Activated CD4-positive, alpha-beta T cell treated with anti-CD3 and anti-CD28 coated beads for 1 hour (primary cell): Measurements from ENCODE around the gene KCNQ1OT1.
"Not testable (repeated sequence)": the region's sequence is repeated elsewhere in the genome, so short reads cannot be mapped to it uniquely, and the experiment has no call there.

Source experiments
- DNase-seq: peaks from one replicate; pipeline ENCODE4 v3.0.0-alpha.2; 2020

The KCNQ1OT1 gene

DNA sequence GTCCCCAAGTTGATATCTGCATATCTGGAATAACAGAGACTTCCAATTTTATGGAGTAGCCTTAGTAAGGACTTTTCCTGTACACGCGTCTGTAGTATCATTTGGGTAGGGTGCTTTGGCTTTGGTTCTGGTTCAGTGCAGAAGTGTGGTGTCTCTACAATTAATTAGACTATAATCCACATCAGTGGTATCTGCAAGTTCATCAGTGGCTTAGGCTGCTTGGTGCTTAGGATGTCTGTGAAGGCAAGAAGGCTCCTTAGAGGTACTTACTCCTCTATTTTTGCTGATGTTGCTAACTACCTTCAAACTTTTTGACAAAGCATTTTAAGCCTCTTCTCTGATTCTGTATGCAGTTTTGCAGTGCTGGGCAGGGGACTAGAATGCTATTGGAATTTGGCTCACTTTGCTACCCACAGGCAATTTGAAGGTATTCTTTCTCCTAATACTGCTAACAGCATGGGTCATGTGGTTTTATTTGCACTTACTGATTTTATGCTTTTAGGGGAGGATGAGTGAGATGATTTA, 49.4 kb downstream of the KCNQ1OT1 start:
- no peak for DNase-seq

DNA sequence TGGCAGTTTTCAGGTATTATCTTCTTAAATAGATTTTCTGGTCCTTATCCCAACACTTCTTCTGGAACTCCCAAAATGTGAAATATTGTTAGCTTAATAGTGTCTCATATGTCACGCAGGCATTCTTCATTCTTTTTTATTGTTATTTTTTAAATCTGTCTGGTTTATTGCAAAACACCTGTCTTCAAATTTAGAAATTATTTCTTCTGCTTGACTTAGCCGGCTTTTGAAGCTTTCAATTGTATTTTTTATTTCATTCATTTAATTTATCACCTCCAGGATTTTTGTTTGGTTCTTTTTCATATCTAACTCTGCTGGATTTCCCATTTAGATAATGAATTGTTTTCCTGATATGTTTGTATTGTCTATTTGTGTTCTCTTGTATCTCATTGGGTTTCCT, 49.9 kb downstream of the KCNQ1OT1 start:
- no peak for DNase-seq

DNA sequence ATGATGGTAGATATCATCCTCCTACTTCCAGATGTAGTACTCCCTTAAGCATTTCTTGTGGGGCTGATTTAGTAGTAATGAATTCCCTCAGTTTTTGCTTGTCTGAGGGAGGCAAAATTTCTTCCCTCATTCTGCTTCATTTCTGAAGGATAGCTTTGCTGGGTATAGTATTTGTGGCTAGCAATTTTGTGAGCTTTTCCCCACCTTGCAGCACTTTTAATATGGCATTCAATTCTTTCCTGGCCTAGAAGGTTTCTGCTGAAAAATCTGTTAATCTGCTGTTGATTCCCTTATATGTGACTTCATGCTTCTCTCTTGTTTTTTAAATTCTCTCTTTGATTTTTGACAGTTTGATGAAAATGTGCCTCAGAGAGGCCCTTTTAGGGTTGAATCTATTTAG, 50.4 kb downstream of the KCNQ1OT1 start:
- DNase-seq = no peak

DNA sequence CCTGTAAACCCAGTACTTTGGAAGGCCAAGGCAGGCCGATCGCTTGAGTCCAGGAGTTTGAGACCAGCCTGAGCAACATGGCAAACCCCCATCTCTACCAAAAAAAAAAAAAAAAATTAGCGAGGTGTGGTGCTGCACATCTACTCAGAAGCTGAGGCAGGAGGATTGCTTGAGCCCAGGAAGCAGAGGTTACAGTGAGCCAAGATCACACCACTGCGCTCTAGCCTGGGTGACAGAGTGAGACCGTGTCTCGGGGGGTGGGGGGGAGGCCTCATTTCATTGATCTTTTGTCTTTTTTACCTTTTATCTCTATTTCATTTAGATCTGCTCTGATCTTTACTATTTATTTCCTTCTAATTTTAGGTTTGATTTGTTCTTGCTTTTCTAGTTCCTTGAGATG, 51.8 kb downstream of the KCNQ1OT1 start:
- no peak for DNase-seq

DNA sequence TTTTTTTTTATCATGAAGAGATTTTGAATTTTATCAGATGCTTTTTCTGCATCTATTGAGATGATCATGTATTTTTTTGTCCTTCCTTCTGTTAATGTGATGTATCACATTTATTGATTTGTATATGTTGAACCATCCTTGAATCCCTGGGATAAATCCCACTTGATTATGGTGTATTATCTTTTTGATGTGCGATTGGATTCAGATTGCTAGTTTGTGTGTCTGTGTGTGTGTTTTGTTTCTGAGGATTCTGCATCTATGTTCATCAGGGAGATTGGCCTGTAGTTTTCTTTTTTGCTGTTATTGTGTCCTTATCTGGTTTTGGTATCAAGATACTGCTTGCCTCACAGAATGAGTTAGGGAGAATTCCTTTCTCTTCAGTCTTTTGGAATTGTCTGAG, 52.6 kb downstream of the KCNQ1OT1 start:
- DNase-seq = no peak

DNA sequence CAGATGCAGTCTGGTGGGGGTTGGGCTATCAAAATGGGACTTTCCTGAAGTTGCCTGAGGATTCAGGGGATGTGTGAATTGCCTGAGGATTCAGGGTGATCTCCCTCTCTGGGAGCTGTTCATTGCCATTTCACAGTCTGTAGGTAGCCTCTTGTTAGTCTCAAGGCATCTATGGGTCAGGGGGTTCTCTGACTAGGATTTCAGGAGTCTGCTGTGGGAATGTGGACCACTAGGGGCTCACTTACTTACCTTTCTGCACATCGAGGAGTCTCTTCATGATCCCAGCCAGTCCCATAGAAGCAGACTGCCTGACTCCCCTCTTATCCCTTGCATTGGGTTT, 54.0 kb downstream of the KCNQ1OT1 start:
- DNase-seq = no peak

DNA sequence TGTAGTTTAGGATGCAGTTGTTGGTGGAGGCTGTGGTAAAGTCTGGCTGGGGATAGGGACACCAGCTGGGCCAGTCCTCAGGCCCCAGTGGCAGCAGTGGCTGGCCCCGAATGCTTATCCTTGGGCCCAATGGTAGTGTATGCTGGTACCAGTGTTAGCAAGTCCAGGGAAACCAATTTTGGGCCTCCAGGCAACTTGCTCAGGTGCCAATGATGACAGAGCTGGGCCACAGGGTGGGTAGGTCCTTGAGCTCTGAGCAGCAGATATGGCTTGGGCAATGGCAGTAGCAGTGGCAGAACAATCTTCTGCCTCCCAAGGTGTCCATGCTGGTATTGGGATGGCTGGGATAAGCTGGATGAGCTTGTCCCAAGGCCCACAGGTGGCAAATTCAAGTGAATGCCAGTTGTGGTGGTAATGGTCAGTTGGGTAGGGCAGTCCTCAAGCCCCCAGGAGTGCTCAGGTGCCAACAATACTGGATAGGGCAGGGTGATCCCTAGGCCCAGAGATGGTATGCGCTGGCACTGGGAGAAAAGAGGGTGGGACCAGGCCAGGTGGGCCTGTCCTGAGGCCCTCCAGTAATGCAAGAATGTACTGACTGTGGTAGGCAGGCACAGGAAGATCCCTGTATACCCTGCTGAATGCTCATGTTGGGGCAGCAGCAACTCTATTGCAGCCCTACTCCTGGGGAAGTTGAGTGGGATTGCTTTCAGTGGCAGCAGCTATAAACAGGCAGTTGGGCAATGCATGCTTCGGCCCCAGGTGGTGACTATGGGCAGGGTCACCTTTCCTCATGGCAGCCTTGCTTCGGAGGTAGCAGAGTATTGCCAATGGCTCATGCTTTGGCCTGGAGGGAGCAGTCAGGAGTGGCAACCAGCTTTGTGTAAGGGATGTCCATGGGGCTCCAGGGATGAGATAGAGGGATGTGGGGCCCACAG, 54.7 kb downstream of the KCNQ1OT1 start:
- DNase-seq = no peak

DNA sequence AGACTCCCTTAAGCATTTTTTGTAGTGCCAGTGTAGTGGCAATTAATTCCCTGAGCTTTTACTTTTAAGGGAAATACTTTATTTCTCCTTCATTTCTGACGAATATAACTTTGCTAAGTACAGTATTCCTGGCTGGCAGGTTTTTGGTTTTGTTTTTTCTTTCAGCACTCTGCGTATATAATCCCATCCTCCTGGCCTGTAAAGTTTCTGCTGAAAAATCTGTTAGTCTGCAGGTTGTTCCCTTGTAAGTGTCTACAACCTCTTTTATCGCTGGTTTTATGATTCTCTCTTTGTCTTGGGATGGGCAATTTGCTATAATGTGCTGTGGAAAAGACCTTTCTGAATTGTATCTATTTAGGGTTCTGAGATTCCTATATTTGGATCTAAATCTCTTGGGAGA, 56.0 kb downstream of the KCNQ1OT1 start:
- DNase-seq = no peak

DNA sequence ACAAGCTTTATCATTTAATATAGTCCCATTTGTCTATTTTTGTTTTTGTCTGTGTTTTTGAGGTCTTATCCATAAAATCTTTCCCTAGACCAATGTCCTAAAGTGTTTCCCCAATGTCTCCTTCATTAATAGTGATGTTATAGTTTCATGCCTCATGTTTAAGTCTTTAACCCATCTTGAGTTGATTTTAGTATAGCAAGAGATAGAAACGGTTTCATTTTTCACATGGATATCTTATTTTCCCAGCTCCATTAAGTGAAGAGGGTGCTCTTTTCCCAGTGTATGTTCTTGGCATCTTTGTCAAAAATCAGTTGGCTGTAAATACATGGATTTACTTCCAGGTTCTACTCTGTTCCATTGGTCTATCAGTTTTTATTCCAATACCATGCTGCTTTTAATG, 58.2 kb downstream of the KCNQ1OT1 start:
- no peak for DNase-seq

DNA sequence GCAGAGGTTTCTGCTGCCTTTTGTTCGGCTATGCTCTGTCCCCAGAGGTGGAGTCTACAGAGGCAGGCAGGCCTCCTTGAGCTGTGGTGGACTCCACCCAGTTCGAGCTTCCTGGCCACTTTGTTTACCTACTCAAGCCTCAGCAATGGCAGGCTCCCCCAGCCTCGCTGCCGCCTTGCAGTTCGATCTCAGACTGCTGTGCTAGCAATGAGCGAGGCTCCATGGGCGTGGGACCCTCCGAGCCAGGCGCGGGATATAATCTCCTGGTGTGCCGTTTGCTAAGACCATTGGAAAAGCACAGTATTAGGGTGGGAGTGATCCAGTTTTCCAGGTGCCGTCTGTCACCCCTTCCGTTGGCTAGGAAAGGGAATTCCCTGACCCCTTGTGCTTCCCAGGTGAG, 60.0 kb downstream of the KCNQ1OT1 start:
- not testable (repeated sequence) for DNase-seq

DNA sequence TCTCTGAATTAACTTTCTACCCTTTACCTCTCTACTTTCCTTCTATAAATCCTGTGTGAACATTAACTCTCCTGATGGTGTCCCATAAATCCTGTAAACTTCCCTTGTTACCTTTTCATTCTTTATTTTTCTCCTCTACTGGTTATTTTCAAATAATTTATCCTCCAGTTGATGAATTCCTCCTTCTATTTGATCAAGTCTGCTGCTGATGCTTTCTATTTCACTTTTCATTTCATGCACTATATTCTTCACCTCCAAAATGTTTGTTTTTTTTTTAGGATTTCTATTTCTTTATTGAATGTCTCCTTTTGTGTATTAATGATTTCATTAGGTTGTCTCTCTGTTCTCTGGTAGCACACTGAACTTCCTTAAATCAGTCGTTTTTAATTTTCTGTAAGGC, 68.6 kb downstream of the KCNQ1OT1 start:
- DNase-seq = no peak

DNA sequence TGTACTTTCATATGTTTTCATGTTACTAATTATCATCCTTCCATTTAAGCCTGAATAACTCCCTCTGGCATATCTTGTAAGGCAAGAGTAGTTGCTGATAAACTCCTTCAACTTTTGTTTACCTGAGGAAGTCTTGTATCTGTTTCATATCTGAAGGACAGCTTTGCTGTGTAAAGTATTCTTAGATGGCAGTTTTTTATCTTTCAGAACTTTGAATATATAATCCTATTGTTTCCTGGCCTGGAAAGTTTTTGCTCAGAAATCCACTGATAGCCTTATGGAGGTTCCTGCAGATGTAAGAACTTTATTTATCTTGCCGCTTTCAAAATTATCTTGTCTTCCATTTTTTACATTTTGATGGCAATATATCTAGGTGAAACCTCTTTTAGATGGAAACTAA, 69.1 kb downstream of the KCNQ1OT1 start:
- no peak for DNase-seq

DNA sequence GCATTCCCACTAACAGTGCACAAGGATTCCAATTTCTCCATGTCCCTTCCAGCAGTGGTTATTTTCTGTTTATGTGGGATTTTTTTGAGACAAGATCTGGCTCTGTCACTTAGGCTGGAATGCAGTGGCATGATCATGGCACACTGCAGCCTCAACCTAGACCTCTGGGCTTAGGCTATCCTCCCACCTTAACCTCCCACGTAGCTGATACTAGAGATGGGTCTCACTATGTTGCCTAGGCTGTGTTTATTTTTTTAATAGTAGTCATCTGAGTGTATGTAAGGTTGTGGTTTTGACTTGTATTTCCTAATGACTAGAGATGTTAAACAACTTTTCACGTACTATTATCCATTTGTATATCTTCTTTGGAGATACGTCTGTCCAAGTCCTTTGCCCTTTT, 74.6 kb downstream of the KCNQ1OT1 start:
- DNase-seq = no peak

DNA sequence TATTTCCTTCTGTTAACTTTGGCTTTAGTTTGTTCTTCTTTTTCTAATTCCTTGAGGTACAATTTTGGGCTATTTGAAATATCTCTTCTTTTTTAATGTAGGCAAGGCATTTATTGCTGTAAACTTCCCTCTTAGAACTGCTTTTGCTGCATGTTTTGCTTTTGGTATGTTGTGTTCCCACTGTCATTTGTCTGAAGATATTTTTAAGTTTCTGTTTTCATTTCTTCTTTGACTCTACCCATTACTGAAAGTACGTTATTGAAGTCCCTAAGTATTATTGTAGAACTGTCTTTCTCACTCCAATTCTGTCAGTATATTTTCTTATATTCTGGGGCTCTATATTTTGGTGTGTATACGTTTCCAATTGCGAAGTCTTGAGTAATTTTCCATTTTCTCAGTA, 77.9 kb downstream of the KCNQ1OT1 start:
- DNase-seq = no peak

DNA sequence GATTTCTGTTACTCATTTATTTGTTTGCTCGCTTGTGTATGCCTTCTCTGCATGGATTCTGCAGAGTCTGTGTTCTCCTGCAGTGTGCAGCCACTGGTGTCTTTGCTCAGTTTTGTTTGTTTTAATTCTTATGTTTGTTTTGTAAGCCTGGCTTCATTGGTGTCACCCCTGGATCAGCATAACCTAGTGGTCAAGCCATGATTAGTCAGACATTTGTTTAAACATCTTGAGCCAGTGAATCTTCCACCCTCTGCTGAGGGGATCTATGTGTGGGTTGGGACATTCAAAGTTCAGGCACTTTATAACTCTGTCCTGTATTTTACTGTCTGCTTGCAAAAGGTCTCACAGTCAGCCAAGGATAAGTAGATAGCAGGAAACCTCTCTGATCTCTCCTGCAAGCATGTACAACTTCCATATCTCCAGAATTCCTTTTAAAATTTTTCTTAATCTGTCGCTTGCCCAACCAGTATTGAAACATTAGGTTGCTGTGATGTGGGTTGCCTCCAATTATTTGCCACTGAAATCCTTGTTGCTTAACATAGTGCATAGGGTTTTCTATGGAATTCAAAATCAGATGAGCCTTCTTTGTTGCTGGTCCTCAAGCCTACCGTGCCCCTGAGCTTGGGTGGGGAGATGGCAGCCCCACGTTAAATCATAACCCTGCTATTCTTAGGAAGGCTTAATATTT, 86.8 kb downstream of the KCNQ1OT1 start:
- no peak for DNase-seq

DNA sequence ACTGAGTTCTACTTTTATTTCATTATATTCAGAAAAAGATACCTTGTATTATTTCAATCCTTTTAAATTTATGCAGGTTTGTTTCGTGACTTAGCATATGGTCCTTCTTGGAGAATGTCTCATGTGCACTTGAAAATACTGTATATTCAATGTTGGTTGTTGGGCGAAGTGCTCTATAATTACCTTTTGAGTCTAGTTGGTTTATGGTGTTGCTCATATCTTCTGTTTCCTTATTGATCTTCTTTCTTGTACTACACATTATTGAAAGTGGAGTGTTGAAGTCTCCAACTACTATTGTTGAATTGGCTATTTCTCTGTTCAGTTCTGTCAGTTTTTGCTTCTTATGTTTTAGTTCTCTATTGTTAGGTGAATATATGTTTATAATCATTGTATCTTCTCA, 90.4 kb downstream of the KCNQ1OT1 start:
- no peak for DNase-seq

DNA sequence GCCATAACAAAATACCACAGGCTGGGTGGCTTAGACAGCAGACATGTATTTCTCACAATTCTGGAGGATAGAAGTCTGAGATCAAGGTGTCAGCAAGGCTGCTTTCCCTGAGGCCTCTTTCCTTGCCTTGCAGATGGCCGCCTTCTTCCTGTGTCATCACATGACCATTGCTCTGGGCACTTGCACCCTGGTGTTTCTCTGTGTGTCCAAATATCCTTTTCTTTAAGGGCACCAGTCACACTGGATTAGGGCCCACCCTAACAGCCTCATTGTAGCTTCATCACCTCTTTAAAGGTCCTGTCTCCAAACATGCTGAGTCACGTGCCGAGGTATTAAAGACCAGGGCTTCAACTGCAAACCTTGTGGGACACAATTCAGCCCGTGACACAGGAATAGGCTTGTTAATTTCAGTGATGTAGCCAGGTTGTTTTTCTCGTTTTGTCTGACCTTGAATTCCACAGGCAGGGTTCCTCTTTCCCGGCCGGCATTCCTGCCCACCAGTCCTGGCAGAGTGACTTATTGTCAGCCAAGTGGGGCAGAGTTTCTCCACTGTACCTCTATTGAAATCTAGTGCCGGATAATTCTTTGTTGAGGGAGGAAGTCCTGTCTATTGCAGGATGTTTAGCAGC, 100.1 kb downstream of the KCNQ1OT1 start:
- no peak for DNase-seq

DNA sequence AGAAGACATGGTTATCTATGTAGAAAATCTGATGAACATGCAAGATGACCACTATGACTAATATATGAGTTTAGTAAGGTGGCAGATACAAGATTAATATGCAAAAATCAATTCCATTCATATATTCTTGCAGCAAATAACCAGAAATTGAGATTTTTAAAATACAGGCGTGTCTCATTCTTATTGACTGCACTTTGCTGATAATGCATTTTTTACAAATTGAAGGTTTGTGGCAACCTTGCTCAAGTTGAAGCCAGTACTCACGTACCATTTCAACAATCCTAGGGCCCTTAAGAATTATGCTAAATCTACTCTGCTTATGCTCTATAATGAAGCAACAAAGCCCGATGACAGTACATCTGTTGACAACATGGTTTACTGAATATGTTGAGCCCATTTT, 104.6 kb downstream of the KCNQ1OT1 start:
- no peak for DNase-seq

DNA sequence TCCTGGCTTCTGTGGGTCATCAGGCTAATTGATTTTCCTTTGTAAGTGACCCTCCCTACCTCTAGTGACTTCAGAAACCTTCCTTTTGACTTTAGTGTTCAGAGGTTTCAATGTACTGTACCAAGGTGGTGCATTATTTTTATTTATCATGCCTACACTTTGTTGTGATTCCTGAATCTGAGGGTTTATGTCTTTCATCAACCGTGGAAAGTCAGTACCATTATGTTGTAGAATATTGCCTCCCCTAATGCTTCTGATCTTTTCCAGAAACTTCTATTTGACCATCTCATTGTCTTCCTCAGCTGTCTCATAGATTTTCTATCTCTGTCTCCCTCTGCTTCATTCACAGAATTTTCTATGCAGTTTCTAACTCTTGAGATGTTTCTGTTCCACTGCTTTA, 105.5 kb downstream of the KCNQ1OT1 start:
- no peak for DNase-seq

DNA sequence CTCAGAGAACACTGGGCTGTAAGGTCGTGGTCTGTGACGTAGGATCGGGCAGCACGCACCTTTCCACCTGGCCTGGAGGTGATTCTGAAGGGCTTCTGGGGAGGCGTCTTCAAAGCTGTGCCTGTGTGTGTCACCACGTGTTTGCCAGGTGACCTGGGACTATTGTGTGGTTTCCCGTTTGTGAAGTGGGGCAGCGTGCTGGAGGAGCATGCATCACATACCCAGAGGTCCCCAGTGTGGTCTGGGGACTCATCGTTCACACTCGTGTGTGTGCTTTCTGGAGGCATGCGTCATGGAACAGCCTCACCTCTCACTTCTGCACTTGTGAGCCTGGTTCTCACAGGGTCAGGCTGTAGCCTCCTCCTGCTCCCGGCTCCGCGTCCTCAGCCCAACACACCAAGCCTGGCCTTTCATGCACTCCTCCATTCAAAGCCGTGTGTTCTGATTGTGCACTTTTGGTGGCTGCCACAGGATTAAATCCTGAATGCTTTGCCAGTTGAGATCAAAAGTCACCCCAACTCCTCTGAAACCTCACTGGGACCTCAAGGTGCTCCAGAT, 106.3 kb downstream of the KCNQ1OT1 start:
- no peak for DNase-seq

DNA sequence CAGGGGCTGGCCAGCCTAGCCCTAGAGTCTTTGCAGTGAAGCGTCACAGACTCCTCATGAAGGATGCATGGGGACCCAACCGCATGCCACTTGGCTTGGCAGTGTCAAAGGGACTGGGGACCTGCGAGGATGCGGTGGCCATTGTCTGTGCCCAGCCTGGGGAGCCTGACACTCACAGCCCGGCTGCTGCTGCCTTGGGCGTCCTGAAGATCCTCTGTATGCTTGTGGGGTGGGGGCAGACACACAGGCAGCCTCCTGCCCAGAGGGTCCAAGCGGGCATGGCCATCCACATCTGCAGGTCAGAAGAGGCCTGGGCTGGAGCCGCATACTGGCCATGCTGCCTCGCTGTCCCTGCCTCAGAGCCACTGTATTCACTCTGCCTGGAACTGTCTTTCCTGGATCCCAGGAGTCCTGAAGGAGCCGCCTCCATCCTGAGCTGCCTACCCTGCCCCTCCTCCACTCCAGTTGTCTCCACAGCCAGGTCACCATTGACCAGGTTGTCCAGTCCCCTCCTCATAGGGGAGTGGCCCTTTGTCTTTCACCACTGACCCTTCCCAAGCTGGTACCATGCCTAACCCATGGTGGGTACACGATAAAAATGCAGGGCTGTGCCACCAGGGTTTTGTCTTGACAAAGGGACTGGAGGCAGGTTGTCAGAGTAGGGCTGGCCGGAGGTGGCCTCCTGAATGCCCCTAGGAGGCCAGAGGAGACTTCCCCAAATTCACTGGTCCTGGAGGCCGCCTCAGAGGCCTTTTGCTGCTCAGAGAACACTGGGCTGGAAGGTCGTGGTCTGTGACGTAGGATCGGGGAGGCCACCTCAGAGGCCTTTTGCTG, 107.0 kb downstream of the KCNQ1OT1 start:
- DNase-seq = no peak

DNA sequence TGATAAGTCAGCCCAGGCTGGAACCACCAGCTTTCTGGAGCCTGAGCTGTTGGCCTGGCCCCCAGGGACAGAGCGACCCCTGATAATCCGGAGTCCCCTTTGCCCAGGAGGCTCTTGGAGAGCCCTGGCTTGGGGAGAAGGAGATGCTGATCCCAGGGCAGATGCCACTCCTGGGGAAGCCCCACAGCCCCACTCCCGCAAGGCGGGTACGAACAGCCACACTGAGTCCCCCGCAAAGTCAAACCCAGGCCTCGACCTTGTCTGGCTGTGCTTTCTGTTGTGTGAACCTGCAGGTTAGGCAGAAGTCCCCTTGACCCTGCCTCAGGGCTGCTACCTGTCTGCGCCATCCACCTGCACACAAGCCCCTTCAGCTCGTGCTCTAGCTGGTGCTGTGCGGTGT, 108.0 kb downstream of the KCNQ1OT1 start:
- no peak for DNase-seq
